Endothelial cell (in vitro differentiated cells): ENCODE results near the gene EIF3A. TPM values are rescaled to one million over a fixed set of nuclear protein-coding genes. Genes with fewer than 3 reads are reported as not detected.
"Not testable (repeated sequence)": the region's sequence is repeated elsewhere in the genome, so short reads cannot be mapped to it uniquely, and the experiment has no call there.

Experiments
- DNase-seq: peaks from one replicate; pipeline ENCODE4 v3.0.0; 2021; ENCODE audit warnings: low spot score
- H3K27ac Mint-ChIP-seq: one replicate; pipeline ENCODE4 v1.8.0; 2021; ENCODE audit warnings: mixed read lengths, inconsistent platforms; ENCODE audit not compliant: unreplicated experiment
- H3K27me3 Mint-ChIP-seq: one replicate; pipeline ENCODE4 v1.8.0; 2021; ENCODE audit warnings: mild to moderate bottlenecking, moderate library complexity, mixed read lengths, inconsistent platforms; ENCODE audit not compliant: unreplicated experiment
- H3K36me3 Mint-ChIP-seq: one replicate; pipeline ENCODE4 v1.8.0; 2021; ENCODE audit warnings: mild to moderate bottlenecking, low read depth, mixed read lengths, inconsistent platforms; ENCODE audit not compliant: unreplicated experiment
- H3K4me1 Mint-ChIP-seq: one replicate; pipeline ENCODE4 v1.8.0; 2021; ENCODE audit warnings: mild to moderate bottlenecking, mixed read lengths, inconsistent platforms; ENCODE audit not compliant: unreplicated experiment
- H3K4me3 Mint-ChIP-seq: one replicate; pipeline ENCODE4 v1.8.0; 2021; ENCODE audit warnings: mild to moderate bottlenecking, mixed read lengths, inconsistent platforms; ENCODE audit not compliant: unreplicated experiment
- H3K9me3 Mint-ChIP-seq: one replicate; pipeline ENCODE4 v1.8.0; 2021; ENCODE audit warnings: mixed read lengths, inconsistent platforms; ENCODE audit not compliant: unreplicated experiment
- total RNA-seq: library from RNA; stranded (reverse); fragmentation: NEBNext Ultra II Directional; extraction: Animal tissue kit (Norgen Biotek cat#: 25700); gene quantifications from one replicate; pipeline ENCODE4 v1.2.1, GENCODE V29; 2021; ENCODE audit not compliant: unreplicated experiment
- TF ChIP-seq, protein P1 (sequence below): fragments of 200-600 bp; sonication (generic); IDR thresholded peaks from one replicate; pipeline ENCODE4 v1.5.0; 2021; ENCODE audit warnings: antibody characterized with exemption; ENCODE audit not compliant: unreplicated experiment

The EIF3A gene
- total RNA-seq, 1 donor from 2014 or later = 107 TPM

DNA sequence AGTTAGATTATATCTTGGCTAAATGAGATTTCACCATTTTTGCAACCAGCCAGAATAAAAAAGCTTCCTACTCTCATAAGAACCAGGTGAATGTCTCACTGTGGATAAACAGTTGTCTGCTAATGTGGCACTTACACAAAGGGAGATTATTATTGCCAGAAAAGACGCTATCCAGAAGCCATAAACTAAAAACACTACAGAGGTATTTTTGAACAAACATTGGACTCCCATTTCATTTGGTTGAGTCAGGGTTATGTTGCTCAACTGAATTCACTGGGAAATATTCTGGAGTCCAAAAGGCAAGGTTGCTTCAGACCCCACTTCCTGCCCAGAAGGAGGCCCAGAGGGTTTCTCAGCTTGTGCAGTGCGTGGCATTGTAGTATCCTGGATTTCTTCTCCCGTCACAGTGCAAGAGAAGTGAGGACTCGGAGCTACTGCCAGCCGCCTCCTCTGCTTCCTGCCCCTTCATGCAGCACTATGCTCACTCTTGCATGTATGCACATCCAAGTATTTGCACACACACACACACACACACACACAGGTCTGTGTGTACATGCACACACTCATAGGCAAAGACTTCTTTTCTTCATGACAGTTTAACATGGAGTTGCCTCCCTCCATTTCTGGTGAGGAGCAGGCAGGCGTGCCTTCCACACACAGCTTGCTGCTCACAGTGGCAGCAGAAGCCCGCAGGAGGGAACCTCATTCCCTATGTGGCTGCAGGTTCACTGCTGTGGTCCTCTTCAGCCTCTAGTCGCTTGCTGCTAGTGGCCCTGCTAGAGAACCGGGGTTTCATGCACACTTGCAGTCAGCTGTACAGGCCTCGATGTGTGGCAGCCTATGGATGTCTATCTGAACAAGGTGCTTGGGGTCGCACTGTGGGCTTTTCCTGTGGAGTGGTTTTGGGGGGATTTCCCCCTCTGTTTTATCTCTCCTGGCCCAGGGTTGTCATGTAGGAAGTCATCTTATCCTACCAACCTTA, 33.4 kb upstream of the EIF3A start:
- TF ChIP-seq, protein P1, sequence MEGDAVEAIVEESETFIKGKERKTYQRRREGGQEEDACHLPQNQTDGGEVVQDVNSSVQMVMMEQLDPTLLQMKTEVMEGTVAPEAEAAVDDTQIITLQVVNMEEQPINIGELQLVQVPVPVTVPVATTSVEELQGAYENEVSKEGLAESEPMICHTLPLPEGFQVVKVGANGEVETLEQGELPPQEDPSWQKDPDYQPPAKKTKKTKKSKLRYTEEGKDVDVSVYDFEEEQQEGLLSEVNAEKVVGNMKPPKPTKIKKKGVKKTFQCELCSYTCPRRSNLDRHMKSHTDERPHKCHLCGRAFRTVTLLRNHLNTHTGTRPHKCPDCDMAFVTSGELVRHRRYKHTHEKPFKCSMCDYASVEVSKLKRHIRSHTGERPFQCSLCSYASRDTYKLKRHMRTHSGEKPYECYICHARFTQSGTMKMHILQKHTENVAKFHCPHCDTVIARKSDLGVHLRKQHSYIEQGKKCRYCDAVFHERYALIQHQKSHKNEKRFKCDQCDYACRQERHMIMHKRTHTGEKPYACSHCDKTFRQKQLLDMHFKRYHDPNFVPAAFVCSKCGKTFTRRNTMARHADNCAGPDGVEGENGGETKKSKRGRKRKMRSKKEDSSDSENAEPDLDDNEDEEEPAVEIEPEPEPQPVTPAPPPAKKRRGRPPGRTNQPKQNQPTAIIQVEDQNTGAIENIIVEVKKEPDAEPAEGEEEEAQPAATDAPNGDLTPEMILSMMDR = no peak
- H3K4me3 Mint-ChIP-seq = peak overlapping the region; percentile 49
- DNase-seq = no peak
- H3K27me3 Mint-ChIP-seq = no peaks in the 10 kb centered on the region
- H3K27ac Mint-ChIP-seq = no peak overlapping the region
- H3K4me1 Mint-ChIP-seq = peaks cover 5% of the 10 kb centered on the region
- H3K36me3 Mint-ChIP-seq = peaks cover 24% of the 10 kb centered on the region
- no peaks in the 10 kb centered on the region for H3K9me3 Mint-ChIP-seq

DNA sequence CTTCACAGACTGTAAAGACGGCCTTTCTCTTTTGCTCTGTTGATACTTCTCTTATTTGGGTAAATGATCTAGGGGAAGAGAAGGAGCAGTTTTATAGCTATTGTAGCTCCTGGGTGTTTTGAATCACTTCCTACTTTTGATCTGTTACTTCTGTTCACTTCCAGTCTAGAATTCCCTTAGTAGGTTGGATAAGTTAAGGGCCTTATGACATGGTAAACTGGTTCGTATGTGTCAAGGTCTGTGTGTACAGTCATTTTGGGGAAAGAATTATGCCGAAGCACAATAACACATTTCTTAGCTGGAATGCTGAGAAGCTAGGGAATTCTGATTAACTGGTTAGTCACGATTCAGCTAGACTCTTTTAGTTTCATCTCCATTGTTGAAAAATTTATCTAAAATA, 31.4 kb upstream of the EIF3A start:
- H3K4me1 Mint-ChIP-seq = peaks cover 5% of the 10 kb centered on the region
- DNase-seq = no peak
- TF ChIP-seq, protein P1 = no peak
- no peaks in the 10 kb centered on the region for H3K9me3 Mint-ChIP-seq
- no peak overlapping the region for H3K4me3 Mint-ChIP-seq
- no peak overlapping the region for H3K27ac Mint-ChIP-seq
- H3K36me3 Mint-ChIP-seq = peaks cover 21% of the 10 kb centered on the region
- H3K27me3 Mint-ChIP-seq = no peaks in the 10 kb centered on the region

DNA sequence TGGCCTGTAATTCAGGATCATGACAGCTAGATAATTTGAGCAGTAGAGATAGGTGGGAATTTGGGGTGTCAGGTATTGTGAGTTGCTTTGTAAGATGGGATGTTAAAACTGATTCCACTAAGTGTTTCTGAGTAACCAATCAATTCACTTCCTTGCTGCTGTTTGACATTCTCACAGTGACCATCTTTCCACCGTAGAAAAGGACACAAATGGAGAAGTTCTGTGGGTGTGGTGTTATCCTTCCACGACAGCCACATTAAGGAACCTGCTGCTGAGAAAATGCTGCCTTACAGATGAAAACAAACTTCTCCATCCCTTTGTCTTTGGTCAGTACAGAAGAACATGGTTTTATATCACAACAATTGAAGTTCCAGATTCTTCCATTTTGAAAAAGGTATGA, 27.2 kb upstream of the EIF3A start:
- not testable (repeated sequence) for H3K27me3 Mint-ChIP-seq, H3K27ac Mint-ChIP-seq, H3K9me3 Mint-ChIP-seq

DNA sequence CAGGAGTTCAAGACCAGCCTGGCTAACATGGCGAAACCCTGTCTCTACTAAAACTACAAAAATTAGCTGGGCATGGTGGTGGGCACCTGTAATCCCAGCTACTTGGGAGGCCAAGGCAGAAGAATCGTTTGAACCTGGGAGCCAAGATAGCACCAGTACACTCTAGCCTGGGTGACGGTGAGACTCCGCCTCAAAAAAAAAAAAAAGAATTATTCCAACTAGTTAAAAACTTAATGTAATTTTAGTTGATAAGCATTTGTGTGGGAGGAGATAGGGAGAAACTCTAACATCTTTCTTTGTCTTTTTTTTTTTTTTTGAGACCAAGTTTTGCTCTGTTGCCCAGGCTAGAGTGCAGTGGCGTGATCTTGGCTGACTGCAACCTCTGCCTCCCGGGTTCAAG, 26.5 kb upstream of the EIF3A start:
- not testable (repeated sequence) for H3K9me3 Mint-ChIP-seq, H3K27ac Mint-ChIP-seq, H3K27me3 Mint-ChIP-seq, DNase-seq, H3K4me1 Mint-ChIP-seq, H3K4me3 Mint-ChIP-seq
- H3K36me3 Mint-ChIP-seq = peaks cover 11% of the 10 kb centered on the region

More for the DNA sequence above, 27.2 kb upstream of the EIF3A start:
- H3K4me3 Mint-ChIP-seq, H3K4me1 Mint-ChIP-seq, DNase-seq: not testable (repeated sequence)
- H3K36me3 Mint-ChIP-seq = peaks cover 13% of the 10 kb centered on the region

DNA sequence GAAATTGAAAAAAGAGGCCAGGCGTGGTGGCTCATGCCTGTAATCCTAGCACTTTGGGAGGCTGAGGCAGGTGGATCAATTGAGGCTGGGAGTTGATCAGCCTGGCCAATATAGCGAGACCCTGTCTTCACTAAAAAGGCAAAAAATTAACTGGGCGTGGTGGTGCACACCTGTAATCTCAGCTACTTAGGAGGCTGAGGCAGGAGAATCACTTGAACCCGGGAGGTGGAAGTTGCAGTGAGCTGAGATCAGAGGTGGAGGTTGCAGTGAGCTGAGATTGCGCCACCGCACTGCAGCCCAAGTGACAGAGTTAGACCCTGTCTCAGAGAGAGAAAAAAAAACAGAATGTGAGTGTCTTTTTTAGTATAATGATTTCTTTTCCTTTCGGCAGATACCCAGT, 25.3 kb upstream of the EIF3A start:
- H3K4me1 Mint-ChIP-seq, H3K9me3 Mint-ChIP-seq, H3K4me3 Mint-ChIP-seq, DNase-seq, H3K27me3 Mint-ChIP-seq, H3K27ac Mint-ChIP-seq, H3K36me3 Mint-ChIP-seq: not testable (repeated sequence)

DNA sequence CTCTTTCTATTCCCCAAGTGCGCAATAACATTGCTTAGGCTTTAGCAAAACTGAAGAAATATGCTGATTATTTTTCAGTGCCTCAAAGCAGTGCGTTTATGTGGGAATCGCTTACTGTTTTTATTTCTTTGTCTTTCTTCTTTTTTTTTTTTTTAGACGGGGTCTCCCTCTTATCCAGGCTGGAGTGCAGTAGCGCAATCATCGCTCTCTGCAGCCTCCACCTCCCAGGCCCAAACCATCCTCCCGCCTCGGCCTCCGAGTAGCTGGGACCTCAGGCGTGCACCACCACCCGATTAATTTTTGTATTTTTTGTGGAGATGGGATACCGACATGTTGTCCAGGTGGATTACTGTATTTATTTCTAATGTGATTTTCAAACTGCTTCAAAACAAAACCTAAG, 24.5 kb upstream of the EIF3A start:
- H3K4me1 Mint-ChIP-seq = peaks cover 14% of the 10 kb centered on the region
- H3K27me3 Mint-ChIP-seq = peaks cover 6% of the 10 kb centered on the region
- no peak for DNase-seq
- no peak overlapping the region for H3K27ac Mint-ChIP-seq
- TF ChIP-seq, protein P1 = no peak
- no peaks in the 10 kb centered on the region for H3K9me3 Mint-ChIP-seq
- H3K36me3 Mint-ChIP-seq = peaks cover 5% of the 10 kb centered on the region
- H3K4me3 Mint-ChIP-seq = peak overlapping the region; percentile 90
